ENCODE measurements around the gene CYTH3.

- TF ChIP-seq CTCF (IDR thresholded peaks at IDR 0.05; ENCODE audit: insufficient read depth, low read length) (no peak), REST (IDR thresholded peaks at IDR 0.05; ENCODE audit: insufficient replicate concordance, low read depth) (no peak), SPI1 (IDR thresholded peaks at IDR 0.05; ENCODE audit: borderline replicate concordance, low read depth) (no peak)
Measured at GRCh38 chr7:6121141-6121540, 151.3 kb downstream of the CYTH3 start.

Data from HL-60 (cell line).